ENCODE data around the gene AQP12A. TPM values are rescaled to one million over a fixed set of nuclear protein-coding genes. Genes with fewer than 3 reads are reported as not detected.

AQP12A gene
- total RNA-seq, 1 donor from 2014 or later, result not detected

- H3K9me3 ChIP-seq (ENCODE audit: control insufficient read depth in 3 of 3, low read length in 3 of 3), result peaks cover 0 to 2% (median 0%) of the 10 kb centered on the region in 3 donors
Observed at GRCh38 chr2:240646176-240646899, 45.3 kb upstream of the AQP12A start.

GRCh38 chr2:240646900-240647502 lies 44.7 kb upstream of the AQP12A start:
- H3K4me3 ChIP-seq (ENCODE audit: low read length in 3 of 3), result no peak overlapping the region
- no peak overlapping the region for H3K27ac ChIP-seq (ENCODE audit: low read depth, low read length)
- H3K4me1 ChIP-seq (ENCODE audit: control insufficient read depth in 3 of 3, insufficient read depth in 3 of 3, low read length in 3 of 3), result no peaks in the 10 kb centered on the region
- peaks cover 0 to 4% (median 0%) of the 10 kb centered on the region in 3 donors for H3K9me3 ChIP-seq (ENCODE audit: control insufficient read depth in 3 of 3, low read length in 3 of 3)
- peaks cover 55 to 80% (median 79%) of the 10 kb centered on the region in 3 donors for H3K27me3 ChIP-seq (ENCODE audit: control insufficient read depth in 3 of 3, insufficient read depth in 3 of 3, low read length in 3 of 3)
- no peak overlapping the region for H3K9ac ChIP-seq (ENCODE audit: low read depth in 1 of 3, low read length in 3 of 3)
- no peaks in the 10 kb centered on the region for H3K36me3 ChIP-seq (ENCODE audit: control insufficient read depth in 3 of 3, insufficient read depth in 3 of 3, low read length in 3 of 3)

More at GRCh38 chr2:240646176-240646899, 45.3 kb upstream of the AQP12A start:
- peaks cover 55 to 78% (median 77%) of the 10 kb centered on the region in 3 donors for H3K27me3 ChIP-seq (ENCODE audit: control insufficient read depth in 3 of 3, insufficient read depth in 3 of 3, low read length in 3 of 3)
- no peak overlapping the region for H3K9ac ChIP-seq (ENCODE audit: low read depth in 1 of 3, low read length in 3 of 3)
- H3K4me3 ChIP-seq (ENCODE audit: low read length in 3 of 3), result no peak overlapping the region
- H3K36me3 ChIP-seq (ENCODE audit: control insufficient read depth in 3 of 3, insufficient read depth in 3 of 3, low read length in 3 of 3), result no peaks in the 10 kb centered on the region
- H3K4me1 ChIP-seq (ENCODE audit: control insufficient read depth in 3 of 3, insufficient read depth in 3 of 3, low read length in 3 of 3), result no peaks in the 10 kb centered on the region
- H3K27ac ChIP-seq (ENCODE audit: low read depth, low read length), result no peak overlapping the region

GRCh38 chr2:240647503-240648154 lies 44.0 kb upstream of the AQP12A start:
- Histone ChIP-seq H3K9ac (ENCODE audit: low read depth in 1 of 3, low read length in 3 of 3) (no peak overlapping the region), H3K4me3 (ENCODE audit: low read length in 3 of 3) (no peak overlapping the region), H3K27ac (ENCODE audit: low read depth, low read length) (no peak overlapping the region), H3K4me1 (ENCODE audit: control insufficient read depth in 3 of 3, insufficient read depth in 3 of 3, low read length in 3 of 3) (no peaks in the 10 kb centered on the region), H3K9me3 (ENCODE audit: control insufficient read depth in 3 of 3, low read length in 3 of 3) (peaks cover 0 to 4% (median 0%) of the 10 kb centered on the region in 3 donors), H3K36me3 (ENCODE audit: control insufficient read depth in 3 of 3, insufficient read depth in 3 of 3, low read length in 3 of 3) (no peaks in the 10 kb centered on the region), H3K27me3 (ENCODE audit: control insufficient read depth in 3 of 3, insufficient read depth in 3 of 3, low read length in 3 of 3) (peaks cover 58 to 83% (median 79%) of the 10 kb centered on the region in 3 donors)

DNA sequence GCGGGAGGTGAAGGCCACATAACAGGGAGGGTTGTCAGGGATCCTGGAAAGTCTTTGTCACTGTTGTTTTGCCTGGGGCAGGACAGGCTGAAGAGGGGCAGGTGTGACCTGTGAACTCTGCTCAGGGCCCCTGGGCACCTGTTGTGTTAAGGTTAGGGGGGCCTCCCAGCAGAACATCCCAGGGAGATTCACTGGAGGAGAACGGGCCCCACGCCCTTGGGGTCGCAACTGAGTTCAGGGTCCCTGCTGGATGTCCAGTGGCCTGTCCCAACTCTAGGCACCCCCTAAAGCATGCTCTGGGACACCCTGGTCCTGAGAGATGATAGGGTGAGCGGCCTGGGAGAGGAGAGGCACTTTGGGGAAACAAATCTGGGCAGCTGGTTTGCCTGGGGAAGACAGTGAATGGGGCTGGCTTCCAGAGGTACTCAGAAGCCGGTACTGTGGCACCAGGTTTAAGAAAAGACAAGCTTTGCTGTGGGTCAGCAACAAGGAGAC lies 43.5 kb upstream of the AQP12A start:
- Histone ChIP-seq H3K9me3 (ENCODE audit: control insufficient read depth in 3 of 3, low read length in 3 of 3) (peaks cover 0 to 4% (median 0%) of the 10 kb centered on the region in 3 donors), H3K4me3 (ENCODE audit: low read length in 3 of 3) (no peak overlapping the region), H3K27me3 (ENCODE audit: control insufficient read depth in 3 of 3, insufficient read depth in 3 of 3, low read length in 3 of 3) (peaks cover 58 to 81% (median 74%) of the 10 kb centered on the region in 3 donors)

GRCh38 chr2:240648650-240649275 lies 42.9 kb upstream of the AQP12A start:
- no peak overlapping the region for H3K4me3 ChIP-seq (ENCODE audit: low read length in 3 of 3)
- peaks cover 0 to 4% (median 0%) of the 10 kb centered on the region in 3 donors for H3K9me3 ChIP-seq (ENCODE audit: control insufficient read depth in 3 of 3, low read length in 3 of 3)
- no peak overlapping the region for H3K9ac ChIP-seq (ENCODE audit: low read depth in 1 of 3, low read length in 3 of 3)
- no peaks in the 10 kb centered on the region for H3K36me3 ChIP-seq (ENCODE audit: control insufficient read depth in 3 of 3, insufficient read depth in 3 of 3, low read length in 3 of 3)
- peaks cover 56 to 79% (median 73%) of the 10 kb centered on the region in 3 donors for H3K27me3 ChIP-seq (ENCODE audit: control insufficient read depth in 3 of 3, insufficient read depth in 3 of 3, low read length in 3 of 3)
- H3K27ac ChIP-seq (ENCODE audit: low read depth, low read length), result no peak overlapping the region
- H3K4me1 ChIP-seq (ENCODE audit: control insufficient read depth in 3 of 3, insufficient read depth in 3 of 3, low read length in 3 of 3), result no peaks in the 10 kb centered on the region

More for the DNA sequence above, 43.5 kb upstream of the AQP12A start:
- Histone ChIP-seq H3K27ac (ENCODE audit: low read depth, low read length) (no peak overlapping the region), H3K36me3 (ENCODE audit: control insufficient read depth in 3 of 3, insufficient read depth in 3 of 3, low read length in 3 of 3) (no peaks in the 10 kb centered on the region), H3K9ac (ENCODE audit: low read depth in 1 of 3, low read length in 3 of 3) (no peak overlapping the region), H3K4me1 (ENCODE audit: control insufficient read depth in 3 of 3, insufficient read depth in 3 of 3, low read length in 3 of 3) (no peaks in the 10 kb centered on the region)

DNA sequence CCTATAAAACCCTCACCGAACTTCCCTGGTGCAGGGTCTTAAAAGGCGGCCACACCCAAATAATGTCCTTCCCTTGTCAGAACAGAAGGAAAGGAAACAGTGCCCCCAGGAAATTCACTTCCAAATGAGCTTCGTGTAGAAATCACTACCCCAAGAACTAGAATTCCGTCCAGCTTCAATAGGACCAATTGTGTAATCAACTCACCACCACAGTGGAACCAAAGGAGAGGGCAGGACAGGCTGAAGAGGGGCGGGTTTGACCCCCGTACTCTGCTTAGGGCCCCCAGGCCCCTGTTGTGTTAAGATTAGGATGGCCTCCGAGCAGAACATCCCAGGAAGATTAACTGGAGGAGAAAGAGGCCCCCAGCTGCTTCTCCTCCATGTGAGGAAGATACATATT lies 42.3 kb upstream of the AQP12A start:
- H3K27ac ChIP-seq (ENCODE audit: low read depth, low read length), result no peak overlapping the region
- H3K27me3 ChIP-seq (ENCODE audit: control insufficient read depth in 3 of 3, insufficient read depth in 3 of 3, low read length in 3 of 3), result peaks cover 50 to 73% (median 68%) of the 10 kb centered on the region in 3 donors
- H3K4me3 ChIP-seq (ENCODE audit: low read length in 3 of 3), result no peak overlapping the region
- H3K9me3 ChIP-seq (ENCODE audit: control insufficient read depth in 3 of 3, low read length in 3 of 3), result peaks cover 0 to 4% (median 0%) of the 10 kb centered on the region in 3 donors
- no peak overlapping the region for H3K9ac ChIP-seq (ENCODE audit: low read depth in 1 of 3, low read length in 3 of 3)
- H3K4me1 ChIP-seq (ENCODE audit: control insufficient read depth in 3 of 3, insufficient read depth in 3 of 3, low read length in 3 of 3), result no peaks in the 10 kb centered on the region
- no peaks in the 10 kb centered on the region for H3K36me3 ChIP-seq (ENCODE audit: control insufficient read depth in 3 of 3, insufficient read depth in 3 of 3, low read length in 3 of 3)

GRCh38 chr2:240650254-240650965 lies 41.3 kb upstream of the AQP12A start:
- Histone ChIP-seq H3K9ac (ENCODE audit: low read depth in 1 of 3, low read length in 3 of 3) (no peak overlapping the region), H3K27ac (ENCODE audit: low read depth, low read length) (no peak overlapping the region), H3K36me3 (ENCODE audit: control insufficient read depth in 3 of 3, insufficient read depth in 3 of 3, low read length in 3 of 3) (no peaks in the 10 kb centered on the region), H3K9me3 (ENCODE audit: control insufficient read depth in 3 of 3, low read length in 3 of 3) (peaks cover 0 to 4% (median 0%) of the 10 kb centered on the region in 3 donors), H3K4me1 (ENCODE audit: control insufficient read depth in 3 of 3, insufficient read depth in 3 of 3, low read length in 3 of 3) (no peaks in the 10 kb centered on the region), H3K4me3 (ENCODE audit: low read length in 3 of 3) (no peak overlapping the region), H3K27me3 (ENCODE audit: control insufficient read depth in 3 of 3, insufficient read depth in 3 of 3, low read length in 3 of 3) (peaks cover 52 to 65% (median 61%) of the 10 kb centered on the region in 3 donors)

- Histone ChIP-seq H3K4me1 (ENCODE audit: control insufficient read depth in 3 of 3, insufficient read depth in 3 of 3, low read length in 3 of 3) (no peaks in the 10 kb centered on the region), H3K9me3 (ENCODE audit: control insufficient read depth in 3 of 3, low read length in 3 of 3) (peaks cover 0 to 4% (median 0%) of the 10 kb centered on the region in 3 donors), H3K27me3 (ENCODE audit: control insufficient read depth in 3 of 3, insufficient read depth in 3 of 3, low read length in 3 of 3) (peaks cover 44 to 59% (median 55%) of the 10 kb centered on the region in 3 donors), H3K27ac (ENCODE audit: low read depth, low read length) (no peak overlapping the region), H3K36me3 (ENCODE audit: control insufficient read depth in 3 of 3, insufficient read depth in 3 of 3, low read length in 3 of 3) (no peaks in the 10 kb centered on the region), H3K9ac (ENCODE audit: low read depth in 1 of 3, low read length in 3 of 3) (no peak overlapping the region), H3K4me3 (ENCODE audit: low read length in 3 of 3) (no peak overlapping the region)
Observed at GRCh38 chr2:240651185-240651584, 40.5 kb upstream of the AQP12A start.

Measured in skeletal muscle tissue (tissue), 4 donors.